ENCODE measurements around the gene ELOVL7. TPM values are rescaled to one million over a fixed set of nuclear protein-coding genes. Genes with fewer than 3 reads are reported as not detected.
"Not testable (repeated sequence)": the region's sequence is repeated elsewhere in the genome, so short reads cannot be mapped to it uniquely, and the experiment has no call there.

The ELOVL7 gene
- total RNA-seq, 1 experiment from 2014 or later: 2.9 TPM

DNA sequence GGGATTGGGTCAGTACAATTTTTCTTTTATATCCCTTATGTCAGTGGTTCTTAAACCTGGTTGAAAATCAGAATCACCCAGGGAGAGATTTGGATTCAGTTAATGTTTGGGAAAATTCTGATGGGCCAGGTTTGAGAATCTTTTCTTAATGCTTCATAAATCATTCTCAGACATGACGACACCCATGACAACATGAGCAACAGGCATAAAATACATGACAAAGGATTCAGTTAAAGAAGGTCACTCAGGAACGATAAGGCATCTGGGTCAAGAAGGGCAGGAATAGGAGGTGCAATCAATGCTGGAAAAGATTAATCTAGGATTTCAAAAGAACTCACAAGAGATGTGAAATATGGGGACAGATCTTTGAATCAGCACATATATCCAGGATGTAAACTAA is 41.8 kb downstream of the ELOVL7 start:
- intact Hi-C loops (cut with micrococcal nuclease; ENCODE audit: unreplicated experiment) (no loop called here), in situ Hi-C loops (cut with HindIII; ENCODE audit: low pct_unique_long_range_greater_than_20kb, low sequenced_read_pairs) (no loop called here)
- POLR2A ChIA-PET: no interaction called here
- BruUV-seq (replicated peaks): no TSS peak
- Histone ChIP-seq H3K36me3 (ENCODE audit: control insufficient read depth, insufficient read depth, low read length) (no peaks in the 10 kb centered on the region), H3K4me1 (ENCODE audit: control insufficient read depth, insufficient read depth, low read length) (no peaks in the 10 kb centered on the region), H3K4me3 (ENCODE audit: low read depth in 2 of 2, low read length in 2 of 2) (no peak overlapping the region), H3K9me3 (ENCODE audit: control insufficient read depth, insufficient read depth, low read depth, low read length) (no peaks in the 10 kb centered on the region), H3K27me3 (ENCODE audit: control insufficient read depth, insufficient read depth, low read length) (no peaks in the 10 kb centered on the region; the same call in 1 of the 2 replicates), H3K27ac (ENCODE audit: low read length) (no peak overlapping the region)
- CTCF ChIA-PET: no interaction called here
- DNase-seq (ENCODE audit: low read depth, low spot score) (no peak), ATAC-seq (no peak)
- TF ChIP-seq, protein P1, sequence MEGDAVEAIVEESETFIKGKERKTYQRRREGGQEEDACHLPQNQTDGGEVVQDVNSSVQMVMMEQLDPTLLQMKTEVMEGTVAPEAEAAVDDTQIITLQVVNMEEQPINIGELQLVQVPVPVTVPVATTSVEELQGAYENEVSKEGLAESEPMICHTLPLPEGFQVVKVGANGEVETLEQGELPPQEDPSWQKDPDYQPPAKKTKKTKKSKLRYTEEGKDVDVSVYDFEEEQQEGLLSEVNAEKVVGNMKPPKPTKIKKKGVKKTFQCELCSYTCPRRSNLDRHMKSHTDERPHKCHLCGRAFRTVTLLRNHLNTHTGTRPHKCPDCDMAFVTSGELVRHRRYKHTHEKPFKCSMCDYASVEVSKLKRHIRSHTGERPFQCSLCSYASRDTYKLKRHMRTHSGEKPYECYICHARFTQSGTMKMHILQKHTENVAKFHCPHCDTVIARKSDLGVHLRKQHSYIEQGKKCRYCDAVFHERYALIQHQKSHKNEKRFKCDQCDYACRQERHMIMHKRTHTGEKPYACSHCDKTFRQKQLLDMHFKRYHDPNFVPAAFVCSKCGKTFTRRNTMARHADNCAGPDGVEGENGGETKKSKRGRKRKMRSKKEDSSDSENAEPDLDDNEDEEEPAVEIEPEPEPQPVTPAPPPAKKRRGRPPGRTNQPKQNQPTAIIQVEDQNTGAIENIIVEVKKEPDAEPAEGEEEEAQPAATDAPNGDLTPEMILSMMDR (IDR thresholded peaks at IDR 0.05): no peak
- TF ChIP-seq SIN3A (IDR thresholded peaks at IDR 0.05; ENCODE audit: borderline replicate concordance, insufficient read depth, low read depth, low read length) (no peak), POLR2AphosphoS5 (IDR thresholded peaks at IDR 0.05; ENCODE audit: low read depth, low read length) (no peak), TCF7L2 (IDR thresholded peaks at IDR 0.05; ENCODE audit: low read depth, low read length) (no peak)
- TF ChIP-seq, protein P2, sequence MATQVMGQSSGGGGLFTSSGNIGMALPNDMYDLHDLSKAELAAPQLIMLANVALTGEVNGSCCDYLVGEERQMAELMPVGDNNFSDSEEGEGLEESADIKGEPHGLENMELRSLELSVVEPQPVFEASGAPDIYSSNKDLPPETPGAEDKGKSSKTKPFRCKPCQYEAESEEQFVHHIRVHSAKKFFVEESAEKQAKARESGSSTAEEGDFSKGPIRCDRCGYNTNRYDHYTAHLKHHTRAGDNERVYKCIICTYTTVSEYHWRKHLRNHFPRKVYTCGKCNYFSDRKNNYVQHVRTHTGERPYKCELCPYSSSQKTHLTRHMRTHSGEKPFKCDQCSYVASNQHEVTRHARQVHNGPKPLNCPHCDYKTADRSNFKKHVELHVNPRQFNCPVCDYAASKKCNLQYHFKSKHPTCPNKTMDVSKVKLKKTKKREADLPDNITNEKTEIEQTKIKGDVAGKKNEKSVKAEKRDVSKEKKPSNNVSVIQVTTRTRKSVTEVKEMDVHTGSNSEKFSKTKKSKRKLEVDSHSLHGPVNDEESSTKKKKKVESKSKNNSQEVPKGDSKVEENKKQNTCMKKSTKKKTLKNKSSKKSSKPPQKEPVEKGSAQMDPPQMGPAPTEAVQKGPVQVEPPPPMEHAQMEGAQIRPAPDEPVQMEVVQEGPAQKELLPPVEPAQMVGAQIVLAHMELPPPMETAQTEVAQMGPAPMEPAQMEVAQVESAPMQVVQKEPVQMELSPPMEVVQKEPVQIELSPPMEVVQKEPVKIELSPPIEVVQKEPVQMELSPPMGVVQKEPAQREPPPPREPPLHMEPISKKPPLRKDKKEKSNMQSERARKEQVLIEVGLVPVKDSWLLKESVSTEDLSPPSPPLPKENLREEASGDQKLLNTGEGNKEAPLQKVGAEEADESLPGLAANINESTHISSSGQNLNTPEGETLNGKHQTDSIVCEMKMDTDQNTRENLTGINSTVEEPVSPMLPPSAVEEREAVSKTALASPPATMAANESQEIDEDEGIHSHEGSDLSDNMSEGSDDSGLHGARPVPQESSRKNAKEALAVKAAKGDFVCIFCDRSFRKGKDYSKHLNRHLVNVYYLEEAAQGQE (IDR thresholded peaks at IDR 0.05; ENCODE audit: insufficient read depth in 1 of 2, low read depth in 2 of 2, low read length in 1 of 2): no peak

- TF ChIP-seq SIN3A (IDR thresholded peaks at IDR 0.05; ENCODE audit: borderline replicate concordance, insufficient read depth, low read depth, low read length): no peak
- TF ChIP-seq, protein P2 (IDR thresholded peaks at IDR 0.05; ENCODE audit: insufficient read depth in 1 of 2, low read depth in 2 of 2, low read length in 1 of 2): no peak
- no peak for TF ChIP-seq POLR2AphosphoS5 (IDR thresholded peaks at IDR 0.05; ENCODE audit: low read depth, low read length)
- TF ChIP-seq, protein P1 (IDR thresholded peaks at IDR 0.05): no peak
- TF ChIP-seq TCF7L2 (IDR thresholded peaks at IDR 0.05; ENCODE audit: low read depth, low read length): no peak
- in situ Hi-C loops (cut with HindIII; ENCODE audit: low pct_unique_long_range_greater_than_20kb, low sequenced_read_pairs) (no loop called here), intact Hi-C loops (cut with micrococcal nuclease; ENCODE audit: unreplicated experiment) (no loop called here)
- no peak for ATAC-seq
- Histone ChIP-seq H3K27ac (ENCODE audit: low read length) (no peak overlapping the region), H3K9me3 (ENCODE audit: control insufficient read depth, insufficient read depth, low read depth, low read length) (no peaks in the 10 kb centered on the region), H3K4me1 (ENCODE audit: control insufficient read depth, insufficient read depth, low read length) (no peaks in the 10 kb centered on the region), H3K27me3 (ENCODE audit: control insufficient read depth, insufficient read depth, low read length) (no peaks in the 10 kb centered on the region; the same call in 1 of the 2 replicates), H3K36me3 (ENCODE audit: control insufficient read depth, insufficient read depth, low read length) (no peaks in the 10 kb centered on the region), H3K4me3 (ENCODE audit: low read depth in 2 of 2, low read length in 2 of 2) (no peak overlapping the region)
- POLR2A ChIA-PET: no interaction called here
- CTCF ChIA-PET: no interaction called here
- BruUV-seq (replicated peaks): no TSS peak
- no peak for DNase-seq (ENCODE audit: low read depth, low spot score)
Observed at GRCh38 chr5:60797482-60798153, 46.5 kb downstream of the ELOVL7 start.

- BruUV-seq (replicated peaks); intact Hi-C loops (cut with micrococcal nuclease; ENCODE audit: unreplicated experiment); H3K9me3 ChIP-seq (ENCODE audit: control insufficient read depth, insufficient read depth, low read depth, low read length); ATAC-seq; H3K36me3 ChIP-seq (ENCODE audit: control insufficient read depth, insufficient read depth, low read length); H3K4me1 ChIP-seq (ENCODE audit: control insufficient read depth, insufficient read depth, low read length); POLR2A ChIA-PET; H3K27me3 ChIP-seq (ENCODE audit: control insufficient read depth, insufficient read depth, low read length); CTCF ChIA-PET; in situ Hi-C loops (cut with HindIII; ENCODE audit: low pct_unique_long_range_greater_than_20kb, low sequenced_read_pairs); H3K27ac ChIP-seq (ENCODE audit: low read length); DNase-seq (ENCODE audit: low read depth, low spot score); H3K4me3 ChIP-seq (ENCODE audit: low read depth in 2 of 2, low read length in 2 of 2): not testable (repeated sequence)
Observed at GRCh38 chr5:60795424-60795950, 48.6 kb downstream of the ELOVL7 start.
